SU-DHL-6 (cell line): ENCODE data around the gene HLTF.

ENCODE experiments used
- H2AFZ ChIP-seq: fragments of 200-600 bp; sonication (generic); 2 replicates; pipeline ENCODE4 v1.6.1; 2014; ENCODE audit warnings: low read depth, mild to moderate bottlenecking, moderate library complexity, mixed read lengths, antibody characterized with exemption, low read length; ENCODE audit not compliant: severe bottlenecking
- H3F3A ChIP-seq: fragments of 200-600 bp; shearing (Covaris generic); 2 replicates; pipeline ENCODE4 v1.6.0; 2016; ENCODE audit warnings: antibody characterized with exemption, mild to moderate bottlenecking; ENCODE audit not compliant: insufficient read depth
- H3K27ac ChIP-seq: fragments of 200-600 bp; sonication (generic); 2 replicates; pipeline ENCODE4 v1.5.1; 2016; ENCODE audit warnings: low read depth, mild to moderate bottlenecking, low read length, moderate library complexity, mixed read lengths
- H3K27me3 ChIP-seq: fragments of 200-600 bp; sonication (generic), shearing (Covaris generic); 2 replicates; pipeline ENCODE4 v1.6.0; 2014; ENCODE audit warnings: mild to moderate bottlenecking, low read length
- H3K36me3 ChIP-seq: fragments of 200-600 bp; sonication (generic); 2 replicates; pipeline ENCODE4 v1.6.1; 2014; ENCODE audit warnings: mild to moderate bottlenecking, low read length, mixed read lengths
- H3K4me2 ChIP-seq: fragments of 300-600, 200-600 bp; shearing (Covaris generic), sonication (generic); 2 replicates; pipeline ENCODE4 v1.6.0; 2014; ENCODE audit warnings: low read length, low read depth, mild to moderate bottlenecking; ENCODE audit not compliant: poor library complexity, severe bottlenecking
- H3K4me3 ChIP-seq: fragments of 200-600 bp; sonication (generic); 2 replicates; pipeline ENCODE4 v1.5.1; 2014; ENCODE audit warnings: antibody characterized with exemption, low read length, mild to moderate bottlenecking, mixed read lengths; ENCODE audit not compliant: insufficient read depth, poor library complexity, severe bottlenecking
- H3K79me2 ChIP-seq: fragments of 200-600 bp; sonication (generic); 2 replicates; pipeline ENCODE4 v1.6.1; 2014; ENCODE audit warnings: mild to moderate bottlenecking, low read length, moderate library complexity; ENCODE audit not compliant: insufficient read depth
- H3K9ac ChIP-seq: fragments of 200-600 bp; sonication (generic); 2 replicates; pipeline ENCODE4 v1.7.0; 2014; ENCODE audit warnings: mild to moderate bottlenecking, low read length
- H3K9me2 ChIP-seq: fragments of 200-600 bp; sonication (generic); replicated peaks from 2 replicates; pipeline ENCODE4 v1.6.1; 2014; ENCODE audit warnings: low read length; ENCODE audit not compliant: insufficient read depth
- H3K9me3 ChIP-seq: fragments of 200-600 bp; sonication (generic); 2 replicates; pipeline ENCODE4 v1.6.1; 2014; ENCODE audit warnings: low read length, mixed read lengths; ENCODE audit not compliant: insufficient read depth
- H4K20me1 ChIP-seq: fragments of 200-600 bp; sonication (generic); 2 replicates; pipeline ENCODE4 v1.6.1; 2014; ENCODE audit warnings: low read depth, mild to moderate bottlenecking, antibody characterized with exemption, low read length, moderate library complexity, mixed read lengths
- CTCF ChIP-seq: fragments of 200-600 bp; sonication (generic); IDR thresholded peaks from one replicate; pipeline ENCODE4 v1.5.1; 2017; ENCODE audit warnings: antibody characterized with exemption, mild to moderate bottlenecking, low read length, moderate library complexity; ENCODE audit not compliant: insufficient read depth, poor library complexity, severe bottlenecking
- EZH2phosphoT487 ChIP-seq: fragments of 200-600 bp; sonication (generic), shearing (Covaris generic); conservative IDR thresholded peaks from 2 replicates; pipeline ENCODE4 v1.6.1; 2018; ENCODE audit warnings: mild to moderate bottlenecking, antibody characterized with exemption, low read length, moderate library complexity, mixed read lengths

The HLTF gene

GRCh38 chr3:149115114-149115513 is 28.8 kb upstream of the HLTF start:
- Histone ChIP-seq H3K79me2 (no peaks in the 10 kb centered on the region), H3K27ac (no peak overlapping the region), H4K20me1 (no peaks in the 10 kb centered on the region), H3K36me3 (no peaks in the 10 kb centered on the region), H3K4me3 (no peak overlapping the region), H3F3A (no peaks in the 10 kb centered on the region), H3K27me3 (no peaks in the 10 kb centered on the region), H3K4me2 (no peak overlapping the region), H3K9me2 (no peaks in the 10 kb centered on the region), H3K9me3 (no peaks in the 10 kb centered on the region), H3K9ac (no peak overlapping the region), H2AFZ (no peak overlapping the region)
- TF ChIP-seq CTCF (no peak), EZH2phosphoT487 (no peak)

- Histone ChIP-seq H3K27ac (no peak overlapping the region), H2AFZ (no peak overlapping the region)
These were observed 28.1 kb upstream of the HLTF start for GRCh38 chr3:149114458-149114857.

GRCh38 chr3:149104484-149104883 is 18.2 kb upstream of the HLTF start:
- no peak overlapping the region for H3K4me2 ChIP-seq
- no peak overlapping the region for H2AFZ ChIP-seq
- no peak overlapping the region for H3K27ac ChIP-seq
- H4K20me1 ChIP-seq = no peaks in the 10 kb centered on the region
- H3K9me3 ChIP-seq = peaks cover 4% of the 10 kb centered on the region; the same call in 1 of the 2 replicates
- H3K79me2 ChIP-seq = no peaks in the 10 kb centered on the region
- no peak overlapping the region for H3K4me3 ChIP-seq
- no peak overlapping the region for H3K9ac ChIP-seq
- no peaks in the 10 kb centered on the region for H3F3A ChIP-seq
- H3K9me2 ChIP-seq = no peaks in the 10 kb centered on the region
- H3K36me3 ChIP-seq = no peaks in the 10 kb centered on the region
- TF ChIP-seq EZH2phosphoT487 (no peak), CTCF (no peak)
- H3K27me3 ChIP-seq = no peaks in the 10 kb centered on the region

More at GRCh38 chr3:149114458-149114857, 28.1 kb upstream of the HLTF start:
- H3K79me2 ChIP-seq = no peaks in the 10 kb centered on the region
- H3K9me2 ChIP-seq = no peaks in the 10 kb centered on the region
- H4K20me1 ChIP-seq = no peaks in the 10 kb centered on the region
- no peak for TF ChIP-seq CTCF
- TF ChIP-seq EZH2phosphoT487 = no peak
- H3K27me3 ChIP-seq = no peaks in the 10 kb centered on the region
- no peaks in the 10 kb centered on the region for H3K9me3 ChIP-seq
- no peak overlapping the region for H3K4me2 ChIP-seq
- no peak overlapping the region for H3K9ac ChIP-seq
- H3K4me3 ChIP-seq = no peak overlapping the region
- H3F3A ChIP-seq = no peaks in the 10 kb centered on the region
- H3K36me3 ChIP-seq = no peaks in the 10 kb centered on the region
